ENCODE data around the gene ZNF708.
"Not testable (repeated sequence)": the region's sequence is repeated elsewhere in the genome, so short reads cannot be mapped to it uniquely, and the experiment has no call there.

Gene ZNF708

DNA sequence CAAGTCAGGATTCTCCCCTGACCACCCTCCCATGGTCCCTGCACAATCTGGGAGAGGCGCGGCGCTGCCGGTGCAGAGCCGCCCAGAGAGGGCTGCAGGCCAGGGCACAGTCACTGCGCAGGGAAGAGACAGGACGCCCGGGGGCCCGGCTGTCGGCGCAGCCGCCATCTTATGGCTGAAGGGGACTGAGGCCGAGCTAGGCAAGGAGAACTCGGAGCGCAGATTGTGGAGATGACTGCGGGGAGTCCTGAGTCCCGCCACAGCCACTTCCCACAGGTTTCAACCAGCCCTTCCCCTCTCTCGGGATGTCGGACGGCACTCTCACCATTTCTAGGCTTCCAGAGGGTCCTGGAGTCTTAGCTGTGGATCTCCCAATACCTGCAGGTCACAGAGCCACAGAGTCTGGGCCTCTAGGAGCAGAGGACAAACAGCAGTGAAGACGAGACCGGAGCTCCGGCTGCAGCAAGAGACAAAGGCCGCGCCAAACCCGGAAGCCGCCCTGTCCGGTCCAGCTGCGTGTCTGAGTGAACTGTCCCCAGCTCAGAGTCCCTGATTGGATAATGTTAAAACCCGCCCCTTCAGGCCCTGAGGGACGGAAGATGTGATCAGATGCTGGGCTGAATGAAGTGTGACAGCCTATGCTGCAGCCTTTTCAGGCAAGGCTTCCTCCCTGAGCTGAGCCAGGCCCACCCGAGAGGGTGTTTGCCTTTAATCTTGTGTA, at the start of gene ZNF708:
ZNF708 (minus strand) TSS at position 526 of the 721 bp plus-strand sequence; CDS start at position 328, 198 bp downstream.
- DNase-seq (ENCODE audit: low read depth in 1 of 2, low spot score in 1 of 2), result peak; percentile 42 to 55

DNA sequence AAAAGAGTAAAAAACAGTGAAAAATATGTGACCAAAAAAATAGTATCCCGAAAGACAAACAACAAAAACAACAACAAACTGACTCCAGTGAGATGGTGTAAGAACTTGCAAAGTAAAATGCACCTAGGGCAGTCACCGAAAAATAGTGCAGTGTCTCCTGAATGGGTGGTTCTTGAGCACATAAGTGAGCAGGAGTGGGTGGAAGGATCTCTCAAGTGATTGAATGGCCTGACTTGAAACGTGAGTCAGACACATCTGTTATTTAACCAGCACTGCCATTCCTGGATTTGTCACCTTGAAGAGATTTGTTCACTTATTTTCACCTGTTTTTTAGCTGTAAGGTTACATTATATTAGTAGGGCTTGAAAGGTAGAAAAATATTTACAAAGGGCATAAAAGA, 33.1 kb upstream of the ZNF708 start:
- no peak for DNase-seq (ENCODE audit: low read depth in 1 of 2, low spot score in 1 of 2)

DNA sequence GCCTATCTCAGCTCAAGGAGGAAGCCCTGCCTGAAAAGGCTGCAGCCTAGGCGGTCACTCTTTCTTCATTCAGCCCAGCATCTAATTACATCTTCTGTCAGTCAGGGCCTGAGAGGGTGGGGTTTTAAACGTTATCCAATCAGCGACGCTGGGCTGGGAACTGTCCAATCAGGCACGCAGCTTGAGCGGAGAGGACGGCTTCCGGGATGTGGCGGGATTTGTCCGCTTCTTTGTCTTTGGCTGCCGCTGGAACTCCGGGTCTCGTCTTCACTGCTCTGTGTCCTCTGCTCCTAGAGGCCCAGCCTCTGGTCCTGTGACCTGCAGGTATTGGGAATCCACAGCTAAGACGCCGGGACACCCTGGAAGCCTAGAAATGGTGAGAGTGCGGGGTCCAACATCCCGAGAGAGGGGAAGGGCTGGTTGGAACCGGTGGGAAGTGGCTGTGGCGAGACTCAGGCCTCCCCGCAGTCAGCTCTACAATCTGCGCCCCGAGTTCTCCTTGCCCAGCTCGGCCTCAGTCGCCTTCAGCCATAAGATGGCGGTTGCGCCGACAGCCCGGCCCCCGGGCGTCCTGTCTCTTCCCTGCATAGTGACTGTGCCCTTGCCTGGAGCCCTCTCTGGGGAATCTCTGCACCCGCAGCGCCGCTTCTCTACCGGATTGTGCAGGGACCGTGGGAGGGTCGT, 29.7 kb upstream of the ZNF708 start, which contains the start of gene ZNF738:
ZNF738 (plus strand) TSS at position 233 of the 684 bp plus-strand sequence; CDS start at position 374, 141 bp downstream.
- DNase-seq (ENCODE audit: low read depth in 1 of 2, low spot score in 1 of 2), result peak; percentile 59 to 74

DNA sequence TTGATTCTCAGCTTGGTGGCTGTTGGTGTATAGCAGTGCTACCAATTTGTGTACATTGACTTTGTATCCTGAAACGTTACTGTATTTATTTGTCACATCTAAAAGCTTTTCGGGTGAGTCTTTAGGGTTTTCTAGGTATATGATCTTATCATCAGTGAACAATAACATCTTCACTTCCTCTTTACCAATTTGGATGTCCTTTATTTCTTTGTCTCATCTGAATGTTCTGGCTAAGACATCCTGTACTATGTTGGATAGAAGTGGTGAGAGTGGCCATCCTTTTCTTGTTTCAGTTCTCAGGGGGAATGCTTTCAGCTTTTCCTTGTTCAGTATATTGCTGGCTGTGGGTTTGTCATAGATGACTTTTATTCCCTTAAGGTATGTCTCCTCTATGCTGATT, 23.6 kb upstream of the ZNF708 start:
- no peak for DNase-seq (ENCODE audit: low read depth in 1 of 2, low spot score in 1 of 2)

DNA sequence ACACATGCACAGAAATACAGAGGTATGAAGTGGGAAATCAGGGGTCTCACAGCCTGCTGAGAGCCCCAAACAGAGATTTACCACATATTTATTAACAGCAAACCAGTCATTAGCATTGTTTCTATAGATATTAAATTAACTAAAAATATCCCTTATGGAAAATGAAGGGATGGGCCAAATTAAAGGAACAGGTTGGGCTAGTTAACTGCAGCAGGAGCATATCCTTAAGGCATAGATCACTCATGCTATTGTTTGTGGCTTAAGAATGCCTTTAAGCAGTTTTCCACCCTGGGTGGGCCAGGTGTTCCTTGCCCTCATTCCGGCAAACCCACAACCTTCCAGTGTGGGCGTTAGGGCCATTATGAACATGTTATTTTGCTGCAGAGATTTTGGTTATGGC, 15.6 kb upstream of the ZNF708 start:
- DNase-seq (ENCODE audit: low read depth in 1 of 2, low spot score in 1 of 2), result not testable (repeated sequence)

DNA sequence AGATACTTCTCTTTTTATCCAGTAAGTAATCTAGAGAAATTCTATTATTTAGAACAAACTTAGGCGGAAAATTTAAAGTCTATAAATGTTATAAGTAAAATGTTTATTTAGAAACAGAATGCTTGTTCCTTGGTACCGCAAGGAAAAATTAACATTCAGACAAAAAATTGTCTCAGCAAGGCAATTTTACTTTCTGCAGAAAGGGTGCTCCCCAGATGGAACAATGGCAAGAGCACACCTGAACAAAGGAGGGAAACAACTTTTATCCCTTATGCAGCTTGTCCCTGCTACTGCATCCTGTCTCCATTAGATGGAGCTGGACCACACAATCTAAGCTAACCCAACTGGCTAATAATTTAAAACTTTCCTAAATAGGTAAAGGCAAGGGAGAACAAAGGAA, 6.5 kb upstream of the ZNF708 start:
- no peak for DNase-seq (ENCODE audit: low read depth in 1 of 2, low spot score in 1 of 2)

DNA sequence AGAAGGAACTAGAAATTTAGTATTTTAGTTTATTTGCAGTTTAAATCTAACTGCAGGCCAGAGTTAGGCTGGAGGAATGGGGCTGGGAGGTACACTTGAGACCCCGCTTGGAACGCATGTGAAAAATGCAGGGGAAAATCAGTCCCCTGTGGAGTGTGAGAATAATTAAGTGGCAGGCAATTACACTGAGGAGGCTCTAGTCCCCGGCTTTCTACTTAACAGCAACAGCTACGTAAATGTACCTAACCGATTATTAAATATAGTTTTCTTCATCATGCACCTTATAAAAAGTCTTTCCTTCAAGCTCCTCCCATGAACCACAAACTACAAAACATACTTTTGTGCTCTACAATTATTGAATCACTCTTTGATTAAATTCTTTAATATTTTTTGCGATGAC, 804 bp downstream of the ZNF708 start:
- DNase-seq (ENCODE audit: low read depth in 1 of 2, low spot score in 1 of 2), result no peak

DNA sequence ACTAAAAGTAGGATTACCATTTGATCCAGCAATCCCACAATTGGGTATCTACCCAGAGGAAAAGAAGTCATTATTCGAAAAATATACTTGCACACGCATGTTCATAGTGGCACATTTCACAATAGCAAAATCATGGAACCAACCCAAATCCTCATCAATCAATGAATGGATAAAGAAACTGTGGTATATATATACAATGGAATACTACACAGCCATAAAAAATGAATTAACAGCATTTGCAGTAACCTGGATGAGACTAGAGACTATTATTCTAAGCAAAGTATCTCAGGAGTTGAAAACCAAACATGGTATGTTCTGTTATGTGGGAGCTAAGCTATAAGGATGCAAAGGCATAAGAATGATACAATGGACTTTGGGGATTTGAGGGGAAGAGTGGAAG, 3.0 kb downstream of the ZNF708 start:
- DNase-seq (ENCODE audit: low read depth in 1 of 2, low spot score in 1 of 2), result no peak

DNA sequence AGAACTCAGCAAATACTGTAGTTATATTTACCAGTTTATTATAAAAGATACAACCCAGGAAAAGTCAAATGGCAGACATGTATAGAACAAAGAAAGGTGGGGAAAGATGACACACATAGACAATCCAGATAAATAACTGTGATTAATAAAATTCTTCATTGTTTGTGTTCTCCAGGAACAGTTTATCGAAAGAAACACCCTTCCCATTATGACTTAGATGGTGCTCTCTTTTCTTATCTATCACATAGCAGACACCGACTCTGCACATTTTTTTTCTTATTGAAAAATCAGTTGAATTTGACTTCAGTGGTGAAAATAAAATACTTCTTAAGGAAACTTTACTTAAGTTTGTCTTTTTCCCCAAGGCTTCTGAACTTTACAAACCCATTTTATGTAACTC, 6.2 kb downstream of the ZNF708 start:
- no peak for DNase-seq (ENCODE audit: low read depth in 1 of 2, low spot score in 1 of 2)

DNA sequence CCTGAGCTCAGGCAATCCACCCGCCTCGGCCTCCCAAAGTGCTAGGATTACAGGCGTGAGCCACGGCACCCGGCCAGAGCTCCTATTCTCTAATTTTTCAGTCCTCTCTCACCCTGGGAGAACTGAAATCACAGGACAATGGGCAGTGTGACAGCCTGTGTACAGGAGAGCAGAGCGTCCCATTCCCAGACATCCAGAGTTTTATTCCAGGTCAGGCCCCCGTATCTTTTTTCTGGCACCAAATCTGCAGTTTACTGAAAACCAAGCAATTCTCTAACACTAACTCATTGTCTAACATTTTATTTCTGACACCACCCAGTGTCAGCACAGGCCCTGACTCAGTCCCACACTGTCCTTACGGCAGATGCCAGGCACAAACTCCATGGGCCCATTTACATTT, 6.7 kb downstream of the ZNF708 start:
- DNase-seq (ENCODE audit: low read depth in 1 of 2, low spot score in 1 of 2), result no peak

DNA sequence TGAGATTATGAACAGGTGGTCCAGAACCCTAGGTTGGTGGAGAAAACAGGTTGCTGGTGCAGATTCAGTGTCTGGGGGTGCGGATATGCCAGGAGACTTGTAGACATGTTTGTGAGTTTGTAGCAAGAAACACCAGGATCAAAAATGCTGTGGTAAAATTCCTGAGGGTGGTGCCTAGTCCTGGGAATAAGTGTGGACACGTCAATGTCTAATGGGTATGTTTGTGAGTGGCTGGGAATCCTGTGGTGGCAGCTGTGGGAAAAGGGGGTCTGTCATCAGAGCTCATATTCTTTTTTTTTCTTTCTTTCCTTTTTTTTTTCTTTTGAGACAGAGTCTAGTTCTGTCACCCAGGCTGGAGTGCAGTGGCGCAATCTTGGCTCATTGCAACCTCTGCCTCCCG, 7.2 kb downstream of the ZNF708 start:
- DNase-seq (ENCODE audit: low read depth in 1 of 2, low spot score in 1 of 2), result no peak

DNA sequence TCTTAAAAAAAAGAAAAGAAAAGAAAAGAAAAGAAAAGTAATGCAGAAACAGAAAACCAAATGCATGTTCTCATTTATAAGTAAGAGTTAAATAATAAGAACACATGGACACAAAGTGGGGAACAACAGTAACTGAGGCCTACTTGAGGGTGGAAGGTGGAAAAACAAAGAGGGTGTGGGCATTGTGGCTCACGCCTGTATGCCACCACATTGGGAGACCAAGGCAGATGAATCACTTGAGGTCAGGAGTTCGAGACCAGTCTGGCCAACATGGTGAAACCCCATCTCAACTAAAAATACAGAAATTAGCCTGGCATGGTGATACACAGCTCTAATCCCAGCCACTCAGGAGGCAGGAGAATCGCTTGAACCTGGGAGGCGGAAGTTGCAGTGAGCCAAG, 8.1 kb downstream of the ZNF708 start:
- no peak for DNase-seq (ENCODE audit: low read depth in 1 of 2, low spot score in 1 of 2)

DNA sequence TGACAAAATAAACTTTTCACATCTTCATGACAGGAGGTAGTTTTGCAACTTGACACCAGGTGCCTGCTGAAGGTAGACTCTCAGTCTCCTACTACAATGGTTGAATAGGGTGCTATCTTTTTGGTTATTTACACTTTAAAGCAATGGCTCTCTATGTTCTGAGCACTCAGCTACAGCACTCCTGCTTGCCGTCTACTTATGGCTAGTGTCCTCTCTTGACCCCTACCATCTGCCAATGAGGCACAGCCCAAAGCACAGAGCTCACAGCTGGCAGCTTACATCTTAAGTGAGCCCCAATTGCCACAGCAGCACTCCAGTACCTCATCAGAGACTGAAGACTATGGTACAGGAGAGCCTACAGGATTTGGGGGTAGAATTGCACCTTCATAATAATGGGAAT, 11.4 kb downstream of the ZNF708 start:
- no peak for DNase-seq (ENCODE audit: low read depth in 1 of 2, low spot score in 1 of 2)

DNA sequence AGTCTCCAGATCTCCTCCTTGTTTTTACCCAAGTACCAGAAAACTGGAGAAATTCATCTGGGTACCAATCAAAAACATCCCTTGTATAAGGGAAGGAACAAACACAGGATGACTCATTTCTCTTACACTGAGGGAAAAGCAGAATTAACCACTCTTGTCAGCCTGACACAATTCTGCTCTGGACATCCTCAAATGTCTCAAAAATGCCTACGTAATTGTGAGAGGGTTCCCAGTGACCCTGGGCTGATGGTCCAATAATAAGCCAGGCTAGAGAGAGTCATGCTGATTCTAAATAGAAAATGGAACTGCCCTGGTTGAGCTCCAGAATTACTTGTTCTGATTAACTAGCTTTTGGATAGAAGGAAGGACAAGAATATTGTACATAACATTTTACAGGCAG, 14.5 kb downstream of the ZNF708 start:
- DNase-seq (ENCODE audit: low read depth in 1 of 2, low spot score in 1 of 2), result no peak

DNA sequence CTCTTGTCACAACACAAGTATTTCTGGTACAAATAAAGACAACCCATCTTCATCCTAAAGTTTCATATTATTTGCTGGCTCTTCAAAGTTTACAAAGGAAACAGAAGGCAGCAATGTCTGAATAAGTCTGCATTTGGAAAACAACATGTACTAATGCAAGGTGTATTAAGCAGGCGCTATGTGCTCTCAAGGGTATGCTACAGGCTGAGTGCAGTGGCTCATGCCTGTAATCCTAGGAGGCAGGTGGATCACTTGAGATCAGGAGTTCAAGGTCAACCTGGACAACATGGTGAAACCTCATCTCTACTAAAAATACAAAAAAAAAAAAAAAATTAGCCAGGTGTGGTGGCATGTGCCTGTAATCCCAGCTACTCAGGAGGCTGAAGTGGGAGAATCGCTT, 16.4 kb downstream of the ZNF708 start:
- DNase-seq (ENCODE audit: low read depth in 1 of 2, low spot score in 1 of 2), result not testable (repeated sequence)

DNA sequence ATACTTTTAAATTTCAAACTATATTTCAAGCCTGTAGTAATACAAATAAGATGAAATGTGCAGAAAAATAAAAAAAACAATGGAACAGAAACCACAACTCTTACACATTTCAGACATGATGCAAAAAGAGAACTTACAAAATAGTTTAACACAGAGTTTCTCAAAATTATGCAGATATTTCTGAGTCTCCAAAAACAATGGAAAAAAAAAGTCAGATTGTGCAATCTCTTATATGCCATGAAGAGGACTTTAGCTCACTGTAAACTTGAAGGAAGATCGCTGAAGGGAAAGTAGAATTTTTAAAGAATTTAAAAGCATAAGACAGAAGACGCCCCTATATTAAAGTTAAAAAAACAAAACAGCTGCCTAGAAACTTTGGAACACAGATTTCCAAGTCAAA, 20.4 kb downstream of the ZNF708 start:
- DNase-seq (ENCODE audit: low read depth in 1 of 2, low spot score in 1 of 2), result no peak

DNA sequence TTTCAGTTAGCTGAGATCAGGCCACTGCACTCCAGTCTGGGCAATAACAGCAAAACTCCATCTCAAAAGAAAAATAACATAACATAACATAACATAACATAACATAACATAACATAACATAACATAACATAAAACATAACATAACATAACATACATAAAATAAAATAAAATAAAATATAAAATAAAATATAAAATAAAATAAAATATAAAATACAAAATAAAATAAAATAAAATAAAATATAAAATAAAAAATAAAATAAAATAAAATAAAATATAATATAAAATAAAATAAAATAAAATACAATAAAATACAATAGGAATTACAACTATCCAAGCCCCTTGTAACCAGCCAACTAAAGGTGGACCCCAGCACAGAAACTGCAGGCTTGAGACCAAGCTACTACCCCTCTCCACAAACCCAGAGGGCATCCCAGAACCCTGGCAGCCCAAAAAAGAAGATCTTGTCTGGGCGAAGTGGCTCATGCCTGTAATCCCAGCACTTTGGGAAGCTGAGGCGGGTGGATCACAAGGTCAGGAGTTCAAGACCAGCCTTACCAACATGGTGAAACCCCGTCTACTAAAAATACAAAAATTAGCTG, 22.2 kb downstream of the ZNF708 start:
- not testable (repeated sequence) for DNase-seq (ENCODE audit: low read depth in 1 of 2, low spot score in 1 of 2)

DNA sequence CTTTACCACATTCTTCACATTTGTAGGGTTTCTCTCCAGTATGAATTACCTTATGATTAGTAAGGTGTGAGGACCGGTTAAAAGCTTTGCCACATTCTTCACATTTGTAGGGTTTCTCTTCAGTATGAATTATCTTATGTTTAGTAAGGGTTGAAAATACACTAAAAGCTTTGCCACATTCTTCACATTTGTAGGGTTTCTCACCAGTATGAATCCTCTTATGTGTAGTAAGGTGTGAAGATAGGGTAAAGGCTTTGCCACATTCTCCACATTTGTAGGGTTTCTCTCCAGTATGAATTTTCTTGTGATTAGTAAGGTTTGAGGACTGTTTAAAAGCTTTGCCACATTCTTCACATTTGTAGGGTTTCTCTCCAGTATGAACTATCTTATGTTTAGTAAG, 35.4 kb downstream of the ZNF708 start:
- DNase-seq (ENCODE audit: low read depth in 1 of 2, low spot score in 1 of 2), result not testable (repeated sequence)

DNA sequence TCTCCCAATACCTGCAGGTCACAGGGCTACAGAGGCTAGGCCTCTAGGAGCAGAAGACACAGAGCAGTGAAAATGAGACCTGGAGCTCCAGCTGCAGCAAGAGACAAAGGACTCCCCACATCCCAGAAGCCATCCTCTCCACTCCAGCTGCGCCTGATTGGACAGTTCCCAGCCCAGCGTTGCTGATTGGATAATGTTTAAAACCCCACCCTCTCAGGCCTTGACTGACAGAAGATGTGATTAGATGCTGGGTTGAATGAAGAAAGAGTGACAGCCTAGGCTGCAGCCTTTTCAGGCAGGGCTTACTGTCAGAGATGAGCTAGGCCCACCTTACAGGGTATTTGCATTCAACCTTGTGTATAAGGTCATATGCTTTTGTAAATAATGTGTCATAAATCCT, 59.4 kb downstream of the ZNF708 start:
- no peak for DNase-seq (ENCODE audit: low read depth in 1 of 2, low spot score in 1 of 2)

DNA sequence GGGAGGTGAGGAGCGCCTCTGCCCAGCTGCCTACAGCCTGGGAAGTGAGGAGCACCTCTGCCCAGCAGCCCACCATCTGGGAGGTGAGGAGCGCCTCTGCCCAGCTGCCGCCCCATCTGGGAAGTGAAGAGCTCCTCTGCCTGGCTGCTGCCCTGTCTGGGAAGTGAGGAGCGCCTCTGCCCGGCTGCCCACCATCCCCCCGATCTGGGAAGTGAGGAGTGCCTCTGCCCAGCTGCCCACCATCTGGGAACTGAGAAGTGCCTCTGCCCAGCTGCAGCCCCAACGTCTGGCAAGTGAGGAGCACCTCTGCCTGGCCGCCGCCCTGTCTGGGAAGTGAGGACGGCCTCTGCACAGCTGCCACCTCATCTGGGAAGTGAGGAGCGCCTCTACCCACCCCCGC, 64.3 kb downstream of the ZNF708 start:
- DNase-seq (ENCODE audit: low read depth in 1 of 2, low spot score in 1 of 2), result no peak

DNA sequence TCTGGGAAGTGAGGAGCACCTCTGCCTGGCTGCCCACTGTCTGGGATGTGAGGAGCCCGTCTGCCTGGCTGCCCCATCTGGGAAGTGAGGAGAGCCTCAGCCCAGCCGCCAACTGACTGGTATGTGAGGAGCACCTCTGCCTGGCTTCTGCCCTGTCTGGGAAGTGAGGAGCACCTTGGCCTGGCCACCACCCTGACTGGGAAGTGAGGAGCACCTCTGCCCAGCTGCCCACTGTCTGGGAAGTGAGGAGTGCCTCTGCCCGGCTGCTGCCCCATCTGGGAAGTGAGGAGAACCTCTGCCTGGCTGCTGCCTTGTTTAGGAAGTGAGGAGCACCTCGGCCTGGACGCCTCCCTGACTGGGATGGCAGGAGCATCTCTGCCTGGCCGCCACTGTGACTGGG, 64.8 kb downstream of the ZNF708 start:
- no peak for DNase-seq (ENCODE audit: low read depth in 1 of 2, low spot score in 1 of 2)

DNA sequence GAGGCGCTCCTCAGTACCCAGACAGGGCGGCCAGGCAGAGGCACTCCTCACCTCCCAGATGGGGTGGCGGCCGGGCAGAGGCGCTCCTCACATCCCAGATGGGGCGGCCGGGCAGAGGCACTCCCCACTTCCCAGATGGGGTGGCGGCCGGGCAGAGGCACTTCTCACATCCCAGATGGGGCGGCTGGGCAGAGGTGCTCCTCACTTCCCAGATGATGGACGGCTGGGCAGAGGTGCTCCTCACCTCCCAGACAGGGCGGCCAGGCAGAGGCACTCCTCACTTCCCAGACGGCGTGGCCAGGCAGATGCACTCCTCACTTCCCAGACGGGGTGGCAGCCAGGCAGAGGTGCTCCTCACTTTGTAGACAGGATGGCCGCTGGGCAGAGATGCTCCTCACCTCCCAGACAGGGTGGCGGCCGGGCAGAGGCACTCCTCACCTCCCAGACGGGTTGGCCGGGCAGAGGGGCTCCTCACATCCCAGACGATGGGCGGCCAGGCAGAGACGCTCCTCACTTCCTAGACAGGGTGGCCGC, 68.3 kb downstream of the ZNF708 start:
- not testable (repeated sequence) for DNase-seq (ENCODE audit: low read depth in 1 of 2, low spot score in 1 of 2)

Data from activated T-helper 1 cell treated with anti-CD3 and anti-CD28 coated beads, Interleukin-2, amount 50 U/mL, for 16 hours (primary cell).